Thoracic aorta (tissue), 2 donors: ENCODE measurements around the gene CTSE. TPM values are rescaled to one million over a fixed set of nuclear protein-coding genes. Genes with fewer than 3 reads are reported as not detected.

Experiments used
- ATAC-seq: fragments of 150-250 bp; one replicate; pipeline ENCODE4 v1.8.0; 2017; ENCODE audit warnings: low read depth; ENCODE audit not compliant: insufficient number of reproducible peaks, low FRiP score
- DNase-seq: peaks from one replicate; pipeline ENCODE4 v3.0.0-alpha.2; 2020; ENCODE audit warnings: low spot score
- H3K27ac ChIP-seq, 2 donors: fragments of 200-600 bp; sonication (generic); 1 replicate in 1 of 2; 2 replicates in 1 of 2; pipeline ENCODE4 v1.5.1; 2016; ENCODE audit warnings: mild to moderate bottlenecking in 2 of 2, moderate library complexity in 2 of 2
- H3K27me3 ChIP-seq: fragments of 200-600 bp; sonication (generic); replicated peaks from 2 replicates; pipeline ENCODE4 v1.6.0; 2016; ENCODE audit warnings: mild to moderate bottlenecking; ENCODE audit not compliant: insufficient read depth
- H3K36me3 ChIP-seq: fragments of 200-600 bp; sonication (generic); one replicate; pipeline ENCODE4 v1.5.1; 2016
- H3K4me1 ChIP-seq, 2 donors: fragments of 200-600 bp; sonication (generic); 1 replicate in 1 of 2; 2 replicates in 1 of 2; pipeline versions ENCODE4 v1.5.1 to v1.6.0; 2016; ENCODE audit warnings: low read depth in 2 of 2, mild to moderate bottlenecking in 1 of 2; ENCODE audit not compliant: control insufficient read depth in 1 of 2
- H3K4me3 ChIP-seq: fragments of 200-600 bp; sonication (generic); 2 replicates; pipeline ENCODE4 v1.5.1; 2016; ENCODE audit warnings: mild to moderate bottlenecking
- H3K9me3 ChIP-seq: fragments of 200-600 bp; sonication (generic); 2 replicates; pipeline ENCODE4 v1.5.1; 2016
- total RNA-seq, 2 donors: library from RNA; depleted of rRNA; stranded (reverse); fragments of >200 nt; gene quantifications; one replicate each; pipeline versions ENCODE4 v1.1.0 to v1.2.3, GENCODE V29; 2016
- TF ChIP-seq, protein P1 (sequence below): fragments of 200-600 bp; sonication (generic); IDR thresholded peaks from one replicate; pipeline ENCODE4 v1.5.1; 2019; ENCODE audit warnings: antibody characterized with exemption

Gene CTSE
- total RNA-seq, 2 donors from 2014 or later, result 22.2 TPM; not detected in 1

- H3K4me1 ChIP-seq, result peaks cover 0 to 3% of the 10 kb centered on the region in 2 donors
- H3K27ac ChIP-seq, result no peak overlapping the region
- H3K36me3 ChIP-seq, result no peaks in the 10 kb centered on the region
- H3K4me3 ChIP-seq, result no peak overlapping the region
- DNase-seq (no peak), ATAC-seq (no peak)
- H3K9me3 ChIP-seq, result no peaks in the 10 kb centered on the region
- TF ChIP-seq, protein P1, sequence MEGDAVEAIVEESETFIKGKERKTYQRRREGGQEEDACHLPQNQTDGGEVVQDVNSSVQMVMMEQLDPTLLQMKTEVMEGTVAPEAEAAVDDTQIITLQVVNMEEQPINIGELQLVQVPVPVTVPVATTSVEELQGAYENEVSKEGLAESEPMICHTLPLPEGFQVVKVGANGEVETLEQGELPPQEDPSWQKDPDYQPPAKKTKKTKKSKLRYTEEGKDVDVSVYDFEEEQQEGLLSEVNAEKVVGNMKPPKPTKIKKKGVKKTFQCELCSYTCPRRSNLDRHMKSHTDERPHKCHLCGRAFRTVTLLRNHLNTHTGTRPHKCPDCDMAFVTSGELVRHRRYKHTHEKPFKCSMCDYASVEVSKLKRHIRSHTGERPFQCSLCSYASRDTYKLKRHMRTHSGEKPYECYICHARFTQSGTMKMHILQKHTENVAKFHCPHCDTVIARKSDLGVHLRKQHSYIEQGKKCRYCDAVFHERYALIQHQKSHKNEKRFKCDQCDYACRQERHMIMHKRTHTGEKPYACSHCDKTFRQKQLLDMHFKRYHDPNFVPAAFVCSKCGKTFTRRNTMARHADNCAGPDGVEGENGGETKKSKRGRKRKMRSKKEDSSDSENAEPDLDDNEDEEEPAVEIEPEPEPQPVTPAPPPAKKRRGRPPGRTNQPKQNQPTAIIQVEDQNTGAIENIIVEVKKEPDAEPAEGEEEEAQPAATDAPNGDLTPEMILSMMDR, result no peak
- no peaks in the 10 kb centered on the region for H3K27me3 ChIP-seq
Measured at GRCh38 chr1:205967554-205968335, 56.0 kb downstream of the CTSE start.

GRCh38 chr1:205965036-205965884 is 58.4 kb downstream of the CTSE start:
- H3K27ac ChIP-seq, result no peak overlapping the region
- no peaks in the 10 kb centered on the region for H3K36me3 ChIP-seq
- no peak overlapping the region for H3K4me3 ChIP-seq
- no peaks in the 10 kb centered on the region for H3K9me3 ChIP-seq
- TF ChIP-seq, protein P1, result no peak
- DNase-seq (no peak), ATAC-seq (no peak)
- H3K4me1 ChIP-seq, result peaks cover 12 to 18% of the 10 kb centered on the region in 2 donors
- no peaks in the 10 kb centered on the region for H3K27me3 ChIP-seq

DNA sequence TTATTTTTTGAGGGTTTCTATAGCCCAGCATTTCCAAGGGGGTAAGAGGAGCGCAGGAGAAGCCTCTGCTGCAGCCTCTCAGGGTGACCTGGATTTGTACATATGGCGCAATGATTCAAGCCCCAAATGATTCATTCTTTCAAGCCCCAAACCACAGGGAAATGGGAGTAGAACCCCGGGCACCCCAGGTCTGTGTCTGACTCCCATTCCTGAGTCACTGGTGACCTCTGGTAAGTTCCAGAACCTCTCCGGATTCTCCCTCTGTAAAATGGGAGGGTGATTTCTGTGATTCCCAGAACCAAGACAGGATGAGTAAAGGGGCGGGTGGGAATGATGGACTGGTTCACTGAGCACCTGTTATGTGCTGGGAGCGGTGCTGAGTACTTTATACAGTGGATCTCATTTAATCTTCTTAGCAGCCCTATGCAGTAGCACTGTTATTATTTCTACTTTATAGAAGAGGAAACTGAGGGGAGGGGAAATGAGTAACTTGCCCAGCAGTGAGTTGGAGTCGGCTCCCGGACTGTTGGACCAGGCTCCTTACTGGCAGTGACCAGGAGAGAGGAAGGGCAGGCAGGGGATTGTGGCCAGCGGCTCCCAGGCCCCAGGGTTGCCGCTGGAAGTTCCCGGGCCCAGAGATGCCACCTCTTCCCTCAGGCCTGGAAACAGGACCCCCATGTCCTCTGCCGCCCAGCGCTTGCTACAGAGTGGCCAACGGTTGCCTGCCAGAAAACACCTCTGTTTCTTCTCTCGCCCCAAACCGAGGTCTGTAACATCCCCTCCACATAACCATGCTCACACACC is 60.1 kb downstream of the CTSE start:
- H3K4me1 ChIP-seq, result peaks cover 12 to 18% of the 10 kb centered on the region in 2 donors
- H3K4me3 ChIP-seq, result no peak overlapping the region
- no peaks in the 10 kb centered on the region for H3K36me3 ChIP-seq
- no peaks in the 10 kb centered on the region for H3K9me3 ChIP-seq
- H3K27me3 ChIP-seq, result no peaks in the 10 kb centered on the region
- TF ChIP-seq, protein P1, result no peak
- ATAC-seq, result no peak
- H3K27ac ChIP-seq, result no peak overlapping the region
- DNase-seq, result no peak

DNA sequence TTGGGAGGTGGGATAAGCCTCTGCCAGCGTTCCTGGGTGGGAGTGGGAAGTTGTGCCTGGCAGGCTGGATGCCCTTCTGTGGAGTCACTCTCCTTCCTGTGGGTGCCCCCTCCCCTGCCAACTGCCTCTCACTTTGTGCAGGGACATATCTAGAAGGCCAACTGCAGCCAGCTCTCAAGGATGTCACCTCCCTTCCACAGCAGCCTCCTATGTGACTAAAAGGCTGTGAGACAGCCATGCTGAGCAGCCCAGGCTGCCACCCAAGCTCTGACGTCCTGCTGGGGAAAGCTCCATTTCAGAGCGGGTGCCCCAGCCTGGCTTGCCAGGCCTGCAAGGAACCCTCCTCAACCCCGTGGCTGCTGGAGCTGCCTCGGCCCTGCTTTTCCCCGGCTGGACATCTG is 60.9 kb downstream of the CTSE start:
- no peak for ATAC-seq
- Histone ChIP-seq H3K4me1 (peaks cover 12 to 18% of the 10 kb centered on the region in 2 donors), H3K9me3 (no peaks in the 10 kb centered on the region), H3K27ac (no peak overlapping the region), H3K36me3 (no peaks in the 10 kb centered on the region), H3K27me3 (no peaks in the 10 kb centered on the region), H3K4me3 (no peak overlapping the region)
- DNase-seq, result no peak
- TF ChIP-seq, protein P1, result no peak
